Kidney capillary endothelial cell (primary cell): Measurements from ENCODE around the gene GNG11.
"Not testable (repeated sequence)": the region's sequence is repeated elsewhere in the genome, so short reads cannot be mapped to it uniquely, and the experiment has no call there.

Source experiments
- DNase-seq: peaks from one replicate; pipeline ENCODE4 v3.0.0-alpha.2; 2018; ENCODE audit warnings: low spot score

Gene GNG11

GRCh38 chr7:93911661-93912060, 9.9 kb upstream of the GNG11 start:
- not testable (repeated sequence) for DNase-seq

- no peak for DNase-seq
Observed at GRCh38 chr7:93913197-93913596, 8.3 kb upstream of the GNG11 start.

- DNase-seq = peak; percentile 64
Observed at GRCh38 chr7:93914581-93915066, 6.9 kb upstream of the GNG11 start.

- DNase-seq = not testable (repeated sequence)
Observed at GRCh38 chr7:93915206-93915842, 6.2 kb upstream of the GNG11 start.

- DNase-seq = not testable (repeated sequence)
Observed at GRCh38 chr7:93915888-93916287, 5.6 kb upstream of the GNG11 start.

- DNase-seq = not testable (repeated sequence)
Observed at GRCh38 chr7:93916315-93916714, 5.2 kb upstream of the GNG11 start.

GRCh38 chr7:93920496-93921182, 896 bp upstream of the GNG11 start:
- DNase-seq = no peak

GRCh38 chr7:93921186-93921585, 349 bp upstream of the GNG11 start:
- DNase-seq = no peak

- no peak for DNase-seq
Observed at GRCh38 chr7:93923296-93923695, 1.8 kb downstream of the GNG11 start.

GRCh38 chr7:93923942-93924341, 2.4 kb downstream of the GNG11 start:
- no peak for DNase-seq

- DNase-seq = no peak
Observed at GRCh38 chr7:93926800-93927199, 5.3 kb downstream of the GNG11 start.

- DNase-seq = no peak
Observed at GRCh38 chr7:93927585-93927984, 6.0 kb downstream of the GNG11 start.

GRCh38 chr7:93931655-93932054, 10.1 kb downstream of the GNG11 start:
- no peak for DNase-seq

GRCh38 chr7:93933156-93933555, 11.6 kb downstream of the GNG11 start:
- no peak for DNase-seq

GRCh38 chr7:93935102-93935501, 13.6 kb downstream of the GNG11 start:
- no peak for DNase-seq

- DNase-seq = no peak
Observed at GRCh38 chr7:93937818-93938217, 16.3 kb downstream of the GNG11 start.

- peak; percentile 44 for DNase-seq
Observed at GRCh38 chr7:93938293-93938692, 16.8 kb downstream of the GNG11 start.

GRCh38 chr7:93941945-93942344, 20.4 kb downstream of the GNG11 start:
- no peak for DNase-seq

- DNase-seq = no peak
Observed at GRCh38 chr7:93943816-93944540, 22.4 kb downstream of the GNG11 start.

GRCh38 chr7:93944673-93945072, 23.1 kb downstream of the GNG11 start:
- peak; percentile 94 for DNase-seq

GRCh38 chr7:93945083-93945482, 23.5 kb downstream of the GNG11 start:
- DNase-seq = no peak

- DNase-seq = peak; percentile 28
Observed at GRCh38 chr7:93945756-93946535, 24.4 kb downstream of the GNG11 start.
